A673 (cell line): ENCODE measurements around the gene DOCK1. TPM values are rescaled to one million over a fixed set of nuclear protein-coding genes. Genes with fewer than 3 reads are reported as not detected.

Experiments
- BruUV-seq: library from RNA; stranded (reverse); fragments of 400-500 nt; replicated peaks from 2 replicates; lab custom pipeline; 2021; lab: Mats Ljungman, UMichigan
- CTCF ChIA-PET: fragments of 300-600 bp; sonication (Branson Sonifier 250); formaldehyde crosslinking; loops from one replicate; lab custom pipeline; 2022; ENCODE audit warnings: antibody characterized with exemption; lab: Charles Lee
- POLR2A ChIA-PET: fragments of 300-600 bp; sonication (Branson Sonifier 250); formaldehyde crosslinking; loops from one replicate; lab custom pipeline; 2022; ENCODE audit warnings: antibody characterized with exemption; ENCODE audit not compliant: low non-redundant PET; lab: Charles Lee
- DNase-seq: peaks from one replicate; pipeline ENCODE4 v3.0.0-alpha.2; 2015; ENCODE audit warnings: low spot score
- H3K27ac ChIP-seq: fragments of 200-600 bp; sonication (generic); 2 replicates; pipeline ENCODE4 v1.5.1; 2016; ENCODE audit warnings: mixed run types, low read depth, mild to moderate bottlenecking, mixed read lengths, antibody characterized with exemption, low read length; ENCODE audit not compliant: poor library complexity, severe bottlenecking
- H3K27me3 ChIP-seq: fragments of 200-600 bp; sonication (generic); replicated peaks from 2 replicates; pipeline ENCODE4 v1.6.1; 2017; ENCODE audit warnings: mixed run types, low read depth, mild to moderate bottlenecking, mixed read lengths, antibody characterized with exemption, low read length; ENCODE audit not compliant: insufficient read depth, poor library complexity
- H3K36me3 ChIP-seq: fragments of 200-600 bp; sonication (generic); 2 replicates; pipeline ENCODE4 v1.6.1; 2016; ENCODE audit warnings: mixed run types, mild to moderate bottlenecking, mixed read lengths, antibody characterized with exemption, low read length; ENCODE audit not compliant: insufficient read depth, poor library complexity, severe bottlenecking
- H3K4me1 ChIP-seq: fragments of 200-600 bp; sonication (generic); 2 replicates; pipeline ENCODE4 v1.6.1; 2017; ENCODE audit warnings: mixed run types, mild to moderate bottlenecking, mixed read lengths, antibody characterized with exemption, low read length; ENCODE audit not compliant: insufficient read depth, poor library complexity, severe bottlenecking
- H3K4me3 ChIP-seq: fragments of 200-600 bp; sonication (generic); 2 replicates; pipeline ENCODE4 v1.5.1; 2016; ENCODE audit warnings: low read depth, mixed run types, mild to moderate bottlenecking, mixed read lengths, low read length; ENCODE audit not compliant: poor library complexity, severe bottlenecking
- H3K9me3 ChIP-seq: fragments of 200-600 bp; sonication (generic); 2 replicates; pipeline ENCODE4 v1.6.1; 2016; ENCODE audit warnings: mixed run types, low read depth, mild to moderate bottlenecking, mixed read lengths, antibody characterized with exemption, low read length; ENCODE audit not compliant: poor library complexity, severe bottlenecking
- EZH2 ChIP-seq: fragments of 200-600 bp; sonication (generic); IDR thresholded peaks from 2 replicates; pipeline ENCODE4 v1.6.1; 2017; ENCODE audit warnings: borderline replicate concordance, low read depth, mild to moderate bottlenecking, mixed read lengths, antibody characterized with exemption, low read length; ENCODE audit not compliant: poor library complexity, severe bottlenecking
- intact Hi-C: fragments of 100-400 bp; cut with micrococcal nuclease; formaldehyde crosslinking; loops from one replicate; pipeline ENCODE4 v1.10.0; 2022; ENCODE audit not compliant: unreplicated experiment
- total RNA-seq: library from RNA; stranded (reverse); gene quantifications from 2 replicates; pipeline ENCODE4 v1.2.3, GENCODE V29; 2021
- TF ChIP-seq, protein P1 (sequence below): fragments of 300-800, 200-600 bp; sonication (generic); conservative IDR thresholded peaks from 2 replicates; pipeline ENCODE4 v1.5.1; 2017; ENCODE audit warnings: low read depth, mild to moderate bottlenecking, antibody characterized with exemption, low read length, moderate library complexity, mixed read lengths

The DOCK1 gene
- total RNA-seq, 1 experiment from 2014 or later: 30.7 TPM

GRCh38 chr10:127021801-127022200 is 116.6 kb downstream of the DOCK1 start:
- POLR2A ChIA-PET: no interaction called here
- no peaks in the 10 kb centered on the region for H3K36me3 ChIP-seq
- H3K4me1 ChIP-seq: no peaks in the 10 kb centered on the region
- no peak overlapping the region for H3K27ac ChIP-seq
- H3K9me3 ChIP-seq: no peaks in the 10 kb centered on the region
- H3K4me3 ChIP-seq: no peak overlapping the region
- CTCF ChIA-PET: no interaction called here
- BruUV-seq: no TSS peak
- no peak for DNase-seq
- no peaks in the 10 kb centered on the region for H3K27me3 ChIP-seq
- intact Hi-C loops: no loop called here
- TF ChIP-seq, protein P1, sequence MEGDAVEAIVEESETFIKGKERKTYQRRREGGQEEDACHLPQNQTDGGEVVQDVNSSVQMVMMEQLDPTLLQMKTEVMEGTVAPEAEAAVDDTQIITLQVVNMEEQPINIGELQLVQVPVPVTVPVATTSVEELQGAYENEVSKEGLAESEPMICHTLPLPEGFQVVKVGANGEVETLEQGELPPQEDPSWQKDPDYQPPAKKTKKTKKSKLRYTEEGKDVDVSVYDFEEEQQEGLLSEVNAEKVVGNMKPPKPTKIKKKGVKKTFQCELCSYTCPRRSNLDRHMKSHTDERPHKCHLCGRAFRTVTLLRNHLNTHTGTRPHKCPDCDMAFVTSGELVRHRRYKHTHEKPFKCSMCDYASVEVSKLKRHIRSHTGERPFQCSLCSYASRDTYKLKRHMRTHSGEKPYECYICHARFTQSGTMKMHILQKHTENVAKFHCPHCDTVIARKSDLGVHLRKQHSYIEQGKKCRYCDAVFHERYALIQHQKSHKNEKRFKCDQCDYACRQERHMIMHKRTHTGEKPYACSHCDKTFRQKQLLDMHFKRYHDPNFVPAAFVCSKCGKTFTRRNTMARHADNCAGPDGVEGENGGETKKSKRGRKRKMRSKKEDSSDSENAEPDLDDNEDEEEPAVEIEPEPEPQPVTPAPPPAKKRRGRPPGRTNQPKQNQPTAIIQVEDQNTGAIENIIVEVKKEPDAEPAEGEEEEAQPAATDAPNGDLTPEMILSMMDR: no peak
- TF ChIP-seq EZH2: no peak

GRCh38 chr10:127024685-127025435 is 119.6 kb downstream of the DOCK1 start:
- Histone ChIP-seq H3K36me3 (no peaks in the 10 kb centered on the region), H3K27me3 (no peaks in the 10 kb centered on the region), H3K27ac (no peak overlapping the region), H3K9me3 (no peaks in the 10 kb centered on the region), H3K4me1 (no peaks in the 10 kb centered on the region), H3K4me3 (no peak overlapping the region)
- intact Hi-C loops: no loop called here
- no peak for DNase-seq
- ChIA-PET POLR2A (no interaction called here), CTCF (no interaction called here)
- TF ChIP-seq, protein P1: no peak
- no peak for TF ChIP-seq EZH2
- BruUV-seq: no TSS peak

DNA sequence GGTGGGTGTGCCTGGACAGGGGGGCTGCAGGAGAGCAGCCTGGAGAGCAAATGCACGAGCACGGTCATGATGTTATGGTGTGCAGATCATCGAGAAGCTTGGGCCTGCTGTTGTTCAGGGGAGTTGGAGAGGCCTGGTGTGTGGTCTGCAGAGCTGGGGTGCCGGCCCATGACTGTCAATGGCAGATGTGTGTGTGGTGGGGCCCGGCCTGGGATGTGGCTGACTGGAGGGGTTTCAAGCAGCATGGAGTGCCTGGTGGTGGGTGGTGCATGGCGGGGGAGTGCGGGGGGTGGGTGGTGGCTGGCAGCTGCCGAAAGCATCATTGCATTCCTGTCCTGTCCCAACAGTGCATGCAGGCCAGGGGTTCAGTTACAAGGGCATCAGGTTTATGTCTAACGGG is 122.6 kb downstream of the DOCK1 start:
- ChIA-PET POLR2A (no interaction called here), CTCF (no interaction called here)
- intact Hi-C loops: no loop called here
- no peak for DNase-seq
- Histone ChIP-seq H3K27ac (no peak overlapping the region), H3K27me3 (no peaks in the 10 kb centered on the region), H3K36me3 (peaks cover 6% of the 10 kb centered on the region), H3K4me3 (no peak overlapping the region), H3K9me3 (no peaks in the 10 kb centered on the region), H3K4me1 (no peaks in the 10 kb centered on the region)
- no TSS peak for BruUV-seq
- TF ChIP-seq, protein P1: no peak
- TF ChIP-seq EZH2: no peak
